NCI-H226 (cell line): ENCODE data around the gene TF.
A peak's percentile ranks its signal among the peaks of the same experiment; 100 is the strongest.
"Not testable (repeated sequence)": the region's sequence is repeated elsewhere in the genome, so short reads cannot be mapped to it uniquely, and the experiment has no call there.

Experiments
- DNase-seq: peaks from one replicate; pipeline ENCODE4 v3.0.0-alpha.2; 2015

The TF gene

DNA sequence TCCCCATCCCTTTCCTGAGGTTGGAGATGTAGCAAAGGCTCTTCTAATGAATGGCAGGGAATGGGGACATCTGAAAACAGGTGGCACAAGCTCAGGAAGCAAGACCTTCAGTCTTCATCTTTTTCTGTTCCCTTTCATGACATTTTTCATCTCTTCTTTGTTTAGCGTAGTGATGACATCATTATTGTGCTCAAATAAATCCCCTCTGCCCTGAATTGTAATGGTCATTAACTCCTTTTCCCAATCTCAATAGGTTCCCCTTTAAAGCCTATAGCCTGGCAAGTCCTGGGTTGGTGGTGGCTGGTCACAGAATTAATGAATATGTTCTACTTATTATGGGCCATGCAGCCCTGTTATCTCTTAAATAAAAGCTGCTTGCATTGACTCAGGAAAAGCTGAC is 21.4 kb downstream of the TF start:
- no peak for DNase-seq

DNA sequence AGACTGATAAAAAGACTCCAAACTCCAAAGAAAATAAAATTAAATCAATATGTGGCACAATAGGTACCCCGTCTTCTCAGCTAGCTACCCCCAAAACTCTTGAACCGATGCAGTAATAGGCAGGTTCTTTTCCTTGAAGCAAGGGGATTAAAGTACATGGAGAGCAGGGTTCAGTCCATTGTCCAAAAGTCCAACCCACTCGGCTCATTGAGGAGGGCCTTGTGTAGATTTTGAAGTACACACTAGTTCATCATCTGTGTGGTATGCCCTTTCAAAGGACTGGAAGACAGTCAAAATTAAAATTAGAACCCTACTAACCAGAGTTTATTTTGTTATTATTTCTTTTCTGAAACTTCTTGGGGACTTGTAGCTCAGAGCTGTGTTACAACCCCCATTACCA is 23.3 kb downstream of the TF start:
- DNase-seq, result no peak

DNA sequence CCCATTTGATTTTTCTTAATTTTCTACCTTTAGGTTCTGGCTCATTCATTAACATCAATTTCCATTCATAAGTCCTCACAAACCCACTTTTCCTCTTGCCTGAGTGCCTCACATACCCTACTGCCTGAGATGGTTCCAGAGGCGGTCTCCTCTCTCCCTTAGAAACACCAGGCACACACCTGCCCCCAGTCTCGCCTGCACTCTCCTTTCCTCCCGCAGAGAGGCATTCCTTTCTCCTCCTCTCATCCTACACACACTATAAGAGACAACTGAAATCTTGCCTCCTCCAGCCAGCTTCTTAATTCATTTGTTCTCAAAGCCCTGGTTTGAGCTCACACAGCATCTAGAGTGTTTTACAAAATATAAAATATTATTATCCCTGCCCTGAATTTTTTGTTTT is 27.5 kb downstream of the TF start:
- DNase-seq, result no peak

DNA sequence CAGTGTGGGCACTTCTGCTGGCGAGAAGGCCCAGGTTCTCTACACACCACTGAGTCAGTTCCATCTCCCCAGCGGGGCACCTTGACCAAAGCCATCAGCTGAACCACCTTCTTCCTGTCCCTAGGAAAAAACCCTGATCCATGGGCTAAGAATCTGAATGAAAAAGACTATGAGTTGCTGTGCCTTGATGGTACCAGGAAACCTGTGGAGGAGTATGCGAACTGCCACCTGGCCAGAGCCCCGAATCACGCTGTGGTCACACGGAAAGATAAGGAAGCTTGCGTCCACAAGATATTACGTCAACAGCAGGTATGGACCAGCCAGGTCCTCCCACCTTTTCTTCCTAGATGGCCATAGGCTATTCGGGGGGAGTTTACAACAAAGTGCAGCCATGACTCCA is 29.1 kb downstream of the TF start:
- DNase-seq, result no peak

DNA sequence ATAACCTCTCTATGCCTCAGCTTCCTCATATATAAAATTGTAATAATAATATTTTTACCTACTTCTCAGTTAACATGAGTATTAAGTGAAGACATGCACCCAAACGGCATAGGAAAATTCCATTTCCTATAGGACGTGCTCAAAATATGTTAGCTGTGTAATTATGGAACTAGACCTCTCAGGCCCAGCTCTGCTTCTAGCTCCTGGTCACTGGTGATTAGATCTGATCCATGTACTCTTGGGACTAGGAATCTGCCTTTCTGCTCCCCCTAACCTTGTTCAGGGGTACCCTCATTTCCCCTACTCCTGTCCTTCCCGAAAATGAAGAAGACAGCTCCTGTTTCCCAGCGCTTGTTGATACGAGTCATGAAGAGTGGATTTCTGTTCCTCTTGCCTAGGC is 29.6 kb downstream of the TF start:
- no peak for DNase-seq

DNA sequence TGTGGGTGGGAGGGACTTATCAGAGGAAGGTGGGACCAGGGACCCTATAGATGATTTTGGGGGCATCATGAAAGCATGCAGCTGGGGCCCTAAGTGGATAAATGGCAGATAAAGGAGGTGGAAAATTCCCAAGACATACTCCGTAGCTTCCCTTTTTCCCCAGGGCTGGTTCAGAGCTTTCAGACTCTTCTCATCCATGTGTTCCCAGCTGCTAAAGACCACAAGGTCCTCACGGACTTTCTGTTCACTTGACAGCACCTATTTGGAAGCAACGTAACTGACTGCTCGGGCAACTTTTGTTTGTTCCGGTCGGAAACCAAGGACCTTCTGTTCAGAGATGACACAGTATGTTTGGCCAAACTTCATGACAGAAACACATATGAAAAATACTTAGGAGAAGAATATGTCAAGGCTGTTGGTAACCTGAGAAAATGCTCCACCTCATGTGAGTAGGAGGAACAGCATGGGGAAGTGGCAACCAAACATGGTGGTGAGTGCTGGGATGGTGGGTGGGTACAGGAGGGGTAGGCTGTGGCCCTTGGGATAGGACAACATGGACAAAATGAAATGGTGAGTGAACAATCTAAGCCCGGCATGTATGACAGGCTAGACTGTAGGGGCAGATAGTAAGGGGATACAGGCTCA is 30.7 kb downstream of the TF start:
- no peak for DNase-seq

DNA sequence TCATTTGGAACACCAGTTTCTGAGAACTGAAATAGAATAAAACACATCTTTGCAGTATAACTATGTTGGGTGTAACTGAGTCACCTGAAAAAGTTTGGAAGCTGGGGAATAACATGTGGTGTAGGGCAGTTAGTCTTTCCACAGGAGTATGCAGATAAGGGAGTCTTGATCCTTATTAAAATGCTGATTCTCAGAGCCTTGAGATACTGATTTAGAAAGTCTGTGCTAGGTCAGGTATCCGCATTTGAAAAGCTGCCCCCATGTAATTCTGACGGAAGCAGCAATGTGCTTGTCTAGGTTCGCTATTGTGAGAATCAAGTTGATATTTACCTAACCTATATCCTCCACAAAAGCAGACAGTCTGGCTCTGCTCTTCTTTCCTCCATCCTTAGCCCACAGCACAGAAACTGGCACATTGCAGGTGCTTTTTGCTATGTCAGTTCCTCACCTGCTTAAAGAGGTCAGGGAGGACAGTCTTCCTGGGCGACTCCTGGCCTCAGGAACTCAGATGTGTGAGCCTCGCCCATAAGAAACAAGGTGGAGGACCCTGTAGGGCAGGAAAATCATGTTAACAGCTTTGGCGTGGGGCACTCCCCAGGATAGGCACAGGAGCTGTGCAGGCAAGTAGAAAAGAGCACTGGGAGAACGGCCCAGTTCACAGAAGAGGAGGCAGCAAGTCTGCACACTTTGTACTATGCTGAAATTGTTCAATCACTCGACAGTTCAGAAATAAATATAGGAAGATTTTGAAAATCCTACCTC is 31.8 kb downstream of the TF start:
- DNase-seq, result no peak

DNA sequence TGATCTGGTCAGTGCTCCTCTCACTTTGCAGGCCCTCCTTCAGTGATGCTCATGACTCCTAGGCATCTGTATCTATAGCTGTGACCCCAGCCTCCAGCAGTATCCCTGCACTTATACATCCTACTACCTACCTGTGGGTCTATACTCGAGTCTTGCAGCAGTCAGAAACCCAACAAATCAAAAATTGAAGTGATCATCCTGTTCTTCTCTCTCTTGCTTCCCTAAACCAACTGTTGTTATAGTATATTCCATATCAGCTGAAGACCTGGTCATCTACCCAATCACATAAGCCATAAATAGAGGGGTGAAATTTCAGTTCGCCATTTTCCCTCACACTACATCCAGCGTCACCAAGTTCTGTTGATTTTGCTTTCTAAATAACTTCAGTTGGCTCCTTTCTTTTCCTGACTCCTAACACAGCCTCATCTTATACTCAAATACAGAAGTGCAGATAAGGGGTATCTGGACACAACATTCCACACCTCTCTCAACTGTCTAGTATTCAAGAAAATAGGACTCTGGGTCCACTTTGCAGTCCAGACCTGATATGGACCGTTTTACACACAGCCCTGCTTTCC is 33.5 kb downstream of the TF start:
- no peak for DNase-seq

DNA sequence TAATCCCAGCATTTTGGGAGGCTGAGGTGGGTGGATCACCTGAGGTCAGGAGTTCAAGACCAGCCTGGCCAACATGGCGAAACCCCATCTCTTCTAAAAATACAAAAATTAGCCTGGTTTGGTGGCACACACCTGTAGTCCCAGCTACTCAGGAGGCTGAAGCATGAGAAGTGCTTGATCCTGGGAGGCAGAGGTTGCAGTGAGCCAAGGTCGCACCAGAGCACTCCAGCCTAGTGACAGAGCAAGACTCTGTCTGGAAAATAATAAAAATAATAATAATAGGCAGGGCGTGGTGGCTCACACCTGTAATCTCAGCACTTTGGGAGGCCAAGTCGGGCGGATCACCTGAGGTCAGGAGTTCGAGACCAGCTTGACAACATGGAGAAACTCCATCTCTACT is 34.6 kb downstream of the TF start:
- DNase-seq, result not testable (repeated sequence)

DNA sequence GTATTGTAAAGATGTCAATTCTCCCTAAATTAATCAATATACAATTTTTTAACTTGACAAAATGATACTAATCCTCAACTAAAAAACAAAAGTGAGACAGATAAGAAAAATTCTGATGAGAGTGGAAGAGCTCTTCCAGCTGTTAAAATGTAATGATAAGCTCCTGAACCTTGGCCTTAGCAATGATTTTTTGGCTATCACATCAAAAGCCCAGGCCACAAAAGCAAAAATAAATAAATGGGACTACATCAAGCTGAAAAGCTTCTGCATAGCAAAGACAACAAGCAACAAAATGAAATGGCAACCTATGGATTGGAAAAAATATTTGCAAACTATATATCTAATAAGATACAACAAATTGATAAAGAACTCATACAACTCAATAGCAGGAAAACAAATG is 35.4 kb downstream of the TF start:
- no peak for DNase-seq

DNA sequence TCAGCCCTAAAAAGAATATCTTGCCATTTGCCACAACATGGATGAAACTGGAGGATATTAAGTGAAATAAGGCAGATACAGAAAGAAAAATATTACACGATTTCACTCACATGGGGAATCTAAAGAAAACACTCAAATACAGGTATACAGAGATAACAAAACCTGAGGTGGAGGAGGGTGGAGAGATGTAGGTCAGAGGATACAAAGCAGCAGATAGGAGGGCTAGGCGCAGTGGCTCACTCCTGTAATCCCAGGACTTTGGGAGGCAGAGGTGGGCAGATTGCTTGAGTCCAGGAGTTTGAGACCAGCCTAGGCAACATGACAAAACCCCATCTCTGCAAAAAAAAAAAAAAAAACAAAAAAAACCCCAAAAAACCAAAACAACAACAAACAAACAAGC is 36.3 kb downstream of the TF start:
- DNase-seq, result no peak

DNA sequence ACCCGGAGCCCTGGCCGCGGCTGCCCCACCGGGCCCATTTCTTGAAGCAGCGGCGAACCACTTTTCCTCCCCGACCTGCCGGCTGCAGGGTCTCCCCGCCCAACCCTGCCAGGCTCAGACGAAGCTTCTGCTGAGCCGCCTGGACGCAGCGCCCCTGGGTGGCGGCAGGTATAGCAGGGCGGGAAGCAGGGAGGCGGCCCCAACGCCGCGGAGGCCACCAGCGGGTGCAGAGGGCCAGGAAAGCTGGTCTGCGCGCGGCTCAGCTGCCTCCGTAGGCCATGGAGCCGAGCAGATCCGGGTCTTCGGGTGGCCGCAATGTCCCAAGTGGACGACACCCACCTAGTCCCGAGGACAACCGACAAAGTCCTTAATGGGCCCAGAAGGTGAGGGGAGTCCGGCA is 37.6 kb downstream of the TF start:
- DNase-seq, result no peak

DNA sequence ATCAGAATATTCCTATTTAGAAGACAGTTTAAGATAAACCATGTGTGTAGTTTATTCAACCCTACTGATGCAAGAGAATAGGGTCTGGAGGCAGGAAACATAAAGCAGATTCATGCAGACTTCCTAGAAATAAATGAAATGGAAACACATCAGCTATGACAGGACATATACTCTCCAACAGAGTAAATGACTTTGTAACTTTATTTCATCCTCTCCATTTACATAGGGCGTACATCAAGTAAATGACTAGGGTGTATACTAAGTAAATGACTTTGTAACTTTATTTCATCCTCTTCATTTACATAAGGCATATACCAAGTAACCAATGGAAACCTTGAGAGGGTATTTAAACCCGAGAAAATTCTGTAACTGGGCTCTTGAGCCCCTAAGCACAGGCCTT is 41.8 kb downstream of the TF start:
- no peak for DNase-seq

DNA sequence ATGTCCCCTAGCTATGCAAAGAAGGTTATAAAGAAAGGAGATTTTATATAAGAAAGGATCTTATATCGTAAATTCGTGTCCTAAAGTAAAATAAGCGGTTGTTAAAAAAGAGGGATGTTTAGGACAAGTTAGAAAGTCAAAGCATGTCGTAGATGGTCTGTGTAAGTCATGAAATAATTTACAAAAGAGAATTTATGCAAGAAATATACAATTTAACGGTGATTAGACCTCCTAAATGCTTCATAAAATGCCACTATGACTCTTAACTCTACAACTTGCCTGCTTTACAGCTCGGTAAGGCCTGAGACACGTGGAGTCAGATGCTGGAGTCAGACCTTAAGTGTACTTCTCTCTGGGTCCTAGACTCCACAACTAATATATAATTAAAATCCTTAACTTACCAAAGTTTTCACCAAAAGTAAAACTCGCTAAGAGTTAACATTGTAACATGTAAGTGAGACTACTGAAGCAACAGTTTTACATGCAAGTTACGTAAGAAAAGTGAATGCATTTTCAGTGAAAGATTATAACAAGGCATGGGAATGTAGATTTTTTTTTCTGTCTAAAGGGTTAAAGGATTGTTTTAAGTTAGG is 46.1 kb downstream of the TF start:
- DNase-seq, result peak; percentile 45

DNA sequence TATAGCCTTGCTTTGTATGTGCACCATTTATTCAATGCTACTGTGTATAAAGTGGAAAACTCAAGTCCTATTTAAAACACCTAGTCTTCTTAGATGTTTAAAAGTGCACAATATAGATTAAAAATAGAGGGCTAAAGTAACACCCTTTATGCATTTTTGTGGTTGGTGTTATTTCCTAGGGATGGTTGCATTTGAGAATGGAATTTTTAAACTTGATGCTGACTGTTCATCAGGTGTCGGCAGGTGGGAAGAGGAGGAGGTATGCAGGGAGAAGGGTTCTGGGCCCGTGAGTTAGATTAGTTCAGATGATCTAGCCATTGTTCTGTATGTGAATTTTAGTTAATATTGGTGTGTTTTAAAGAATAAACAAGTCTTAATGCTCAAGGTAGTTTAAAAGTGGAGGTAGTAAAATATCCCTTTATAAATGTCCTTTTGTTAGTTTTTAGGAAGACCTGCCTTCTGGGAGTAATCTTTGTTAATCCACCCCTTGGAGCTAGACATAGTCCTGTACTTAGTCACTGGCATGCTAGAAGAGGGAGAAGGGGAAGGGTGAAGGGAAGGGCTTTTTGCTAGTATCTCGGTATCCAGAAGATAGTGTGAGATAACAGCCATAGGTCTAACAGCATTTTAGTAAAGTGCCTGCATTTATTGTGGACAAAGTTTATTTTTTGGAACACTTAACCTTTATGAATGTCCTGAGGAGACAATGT is 51.4 kb downstream of the TF start:
- peak; percentile 72 for DNase-seq

DNA sequence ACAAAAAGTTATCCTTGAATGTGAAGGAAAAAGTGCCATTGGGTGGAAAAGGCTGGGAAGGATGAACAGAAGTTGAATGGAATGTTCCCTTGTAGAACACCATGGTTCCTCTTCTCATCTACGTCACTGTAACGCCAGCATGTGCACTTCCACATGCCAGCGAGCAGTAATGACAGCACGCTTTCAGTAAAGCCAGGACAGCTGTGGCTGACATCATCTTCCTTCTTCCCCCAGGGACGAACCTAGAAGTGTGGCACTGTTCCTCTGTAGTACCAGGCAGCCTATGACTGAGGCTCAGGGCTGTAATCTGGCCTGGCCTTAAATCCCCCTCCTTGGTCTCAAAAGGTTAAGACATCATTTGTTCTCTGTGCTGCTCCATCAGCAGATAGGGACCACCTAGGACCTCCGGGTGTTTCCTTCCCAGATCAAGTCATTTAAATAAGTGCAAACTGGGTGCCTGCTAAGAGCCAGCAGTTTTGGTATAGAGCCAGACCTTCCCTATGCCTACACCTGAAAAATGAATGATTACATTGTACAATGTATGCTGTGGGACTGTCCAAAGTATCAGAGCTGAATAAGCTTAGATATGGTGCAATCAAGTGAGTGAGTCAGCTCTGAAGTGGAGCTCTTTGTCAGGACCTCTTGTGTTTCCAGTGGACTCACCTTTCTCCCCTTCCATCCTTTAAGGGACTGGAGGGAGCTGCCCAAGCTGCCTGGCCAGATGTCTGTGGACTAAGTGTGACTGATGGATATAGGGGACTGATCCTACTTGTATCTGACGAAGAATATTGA is 53.8 kb downstream of the TF start:
- DNase-seq, result peak; percentile 72

DNA sequence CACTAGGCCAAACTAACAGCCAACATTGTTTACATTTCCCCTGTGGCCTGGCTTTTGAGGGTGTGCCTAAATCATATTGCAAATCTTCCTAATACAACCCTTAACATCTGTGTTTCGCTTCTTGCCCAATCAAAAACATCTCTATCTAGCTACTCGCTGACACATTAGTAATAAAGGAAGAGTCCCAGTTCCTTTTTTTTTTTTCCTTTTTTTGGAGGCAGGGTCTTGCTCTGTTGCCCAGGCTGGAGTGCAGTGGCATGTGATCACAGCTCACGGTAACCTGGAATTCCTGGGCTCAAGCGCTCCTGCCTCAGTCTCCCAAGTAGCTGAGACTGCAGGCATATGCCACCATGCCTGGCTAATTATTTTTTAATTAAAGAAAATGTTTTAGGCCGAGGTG is 57.3 kb downstream of the TF start:
- no peak for DNase-seq

DNA sequence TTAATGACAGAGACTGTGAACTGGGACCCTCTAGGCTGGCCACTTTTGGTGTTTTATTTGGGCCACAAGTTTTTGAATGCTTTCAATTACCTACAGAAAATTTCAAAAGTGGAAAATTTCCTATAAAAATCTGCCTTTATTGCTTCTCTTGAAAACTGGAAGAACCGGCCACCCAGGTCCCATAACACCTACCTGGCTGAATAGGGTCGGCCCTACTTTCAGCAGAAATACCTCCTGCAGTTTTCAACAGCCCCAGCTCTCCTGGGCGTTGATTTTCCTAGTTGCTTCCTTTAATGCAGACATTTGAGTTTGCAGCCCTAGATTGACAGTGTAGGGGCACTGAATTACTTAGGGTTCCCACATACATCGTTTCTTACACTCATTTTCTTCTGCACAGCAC is 58.7 kb downstream of the TF start:
- DNase-seq, result no peak

DNA sequence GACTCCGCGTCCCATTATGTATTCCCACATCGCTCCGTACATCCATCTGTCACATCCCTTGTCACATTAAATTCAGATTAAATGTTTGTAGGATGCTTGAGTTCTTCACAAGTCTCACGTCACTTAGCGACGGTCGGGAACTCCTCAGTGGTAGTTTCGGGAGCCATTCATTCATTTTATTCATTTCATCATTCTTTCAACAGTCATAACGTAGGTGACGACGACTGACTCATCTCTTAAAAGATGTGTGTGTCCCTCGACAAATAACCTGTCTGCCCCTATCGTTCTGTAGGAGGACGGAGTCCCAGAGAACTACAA is 59.1 kb downstream of the TF start:
- no peak for DNase-seq

DNA sequence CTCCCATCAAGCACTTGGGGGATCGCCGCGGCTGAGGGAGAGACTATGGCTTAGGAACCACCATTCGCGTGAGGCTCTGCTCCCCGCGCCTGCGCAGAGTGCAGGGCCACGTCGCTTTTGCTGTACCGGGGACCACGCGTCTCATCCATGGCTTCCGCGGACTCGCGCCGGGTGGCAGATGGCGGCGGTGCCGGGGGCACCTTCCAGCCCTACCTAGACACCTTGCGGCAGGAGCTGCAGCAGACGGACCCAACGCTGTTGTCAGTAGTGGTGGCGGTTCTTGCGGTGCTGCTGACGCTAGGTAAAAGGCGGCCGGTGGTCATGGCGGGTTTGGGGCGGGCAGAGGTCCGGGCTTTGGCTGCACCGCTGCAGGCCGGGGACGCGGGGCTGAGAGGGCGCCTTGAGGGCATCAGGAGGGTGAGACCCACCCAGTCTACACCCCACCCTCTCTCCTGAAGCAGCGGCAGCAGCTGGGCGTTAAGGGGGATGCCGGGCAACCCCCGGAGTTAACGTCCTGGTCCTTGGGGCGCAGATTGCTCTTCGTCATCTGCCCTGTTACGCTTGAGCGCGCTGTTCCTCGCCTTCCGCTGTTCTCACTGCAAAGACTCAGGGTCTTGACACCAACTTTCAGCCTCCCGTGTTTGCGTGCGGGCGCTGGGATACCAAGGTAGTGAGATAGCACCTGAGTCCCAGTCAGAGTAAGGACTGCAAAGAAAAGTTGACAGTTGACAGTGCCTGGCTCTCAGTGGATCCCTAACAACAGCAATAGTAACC is 59.7 kb downstream of the TF start, which contains the start of gene SRPRB:
SRPRB (plus strand) TSS at position 114 of the 774 bp plus-strand sequence; CDS start at position 148, 34 bp downstream.
- peak; percentile 86 for DNase-seq

DNA sequence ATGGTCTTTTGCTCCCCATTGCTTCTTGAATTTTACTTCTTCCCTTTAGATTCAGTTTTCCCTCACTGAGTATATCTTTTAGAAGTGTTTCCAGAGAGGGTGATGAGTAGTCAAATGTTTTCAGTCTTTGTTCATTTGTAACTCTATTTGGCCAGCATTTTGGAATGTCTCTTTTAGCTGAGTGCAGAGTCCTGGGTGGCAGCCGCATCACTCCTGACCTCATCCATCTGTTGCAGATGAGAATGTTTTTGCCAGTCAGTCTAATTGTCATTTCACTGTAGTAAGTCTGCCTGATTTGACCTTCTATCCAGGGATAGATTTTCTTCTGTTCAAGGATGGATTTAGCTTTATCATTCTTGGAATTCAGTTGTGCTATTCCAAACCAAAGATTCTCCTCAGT is 66.7 kb downstream of the TF start:
- no peak for DNase-seq

DNA sequence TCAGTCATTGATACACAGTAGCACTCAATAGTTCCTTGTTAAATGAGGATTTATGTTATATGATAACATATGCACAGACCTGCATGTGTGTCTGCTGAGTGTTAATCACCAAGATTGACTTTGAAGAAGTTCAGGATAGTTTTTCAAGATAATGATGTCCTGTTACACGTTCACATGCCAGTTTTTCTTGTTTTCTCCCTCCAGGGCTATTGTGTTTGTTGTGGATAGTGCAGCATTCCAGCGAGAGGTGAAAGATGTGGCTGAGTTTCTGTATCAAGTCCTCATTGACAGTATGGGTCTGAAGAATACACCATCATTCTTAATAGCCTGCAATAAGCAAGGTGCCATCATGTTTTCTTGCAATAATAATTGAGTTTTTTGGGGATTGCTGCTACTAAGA is 69.2 kb downstream of the TF start:
- no peak for DNase-seq
